RPMI7951 (cell line): Measurements from ENCODE around the gene TXN. TPM values are rescaled to one million over a fixed set of nuclear protein-coding genes. Genes with fewer than 3 reads are reported as not detected.
A peak's percentile ranks its signal among the peaks of the same experiment; 100 is the strongest.
"Not testable (repeated sequence)": the region's sequence is repeated elsewhere in the genome, so short reads cannot be mapped to it uniquely, and the experiment has no call there.

Experiments
- DNase-seq: peaks from one replicate; pipeline ENCODE4 v3.0.0-alpha.2; 2012; ENCODE audit warnings: low read depth
- total RNA-seq: library from RNA; depleted of rRNA; stranded (reverse); fragments of >200 nt; shearing (Covaris generic); gene quantifications from 2 replicates; pipeline ENCODE4 v1.2.3, GENCODE V29; 2014

The TXN gene
- total RNA-seq, 1 experiment from 2014 or later = 1,094 TPM

GRCh38 chr9:110257097-110257841, 962 bp upstream of the TXN start:
- DNase-seq = no peak

GRCh38 chr9:110255463-110256379, 586 bp downstream of the TXN start:
- DNase-seq = peak; percentile 87

GRCh38 chr9:110255034-110255462, 1.3 kb downstream of the TXN start:
- DNase-seq = no peak

- DNase-seq = no peak
These were observed 1.8 kb downstream of the TXN start for GRCh38 chr9:110254500-110254899.

- DNase-seq = peak; percentile 43
These were observed 3.7 kb downstream of the TXN start for GRCh38 chr9:110252509-110253139.

- not testable (repeated sequence) for DNase-seq
These were observed 4.5 kb downstream of the TXN start for GRCh38 chr9:110251770-110252169.

- DNase-seq = no peak
These were observed 5.1 kb downstream of the TXN start for GRCh38 chr9:110251212-110251611.

- no peak for DNase-seq
These were observed 6.7 kb downstream of the TXN start for GRCh38 chr9:110249603-110250002.

- DNase-seq = no peak
These were observed 7.9 kb downstream of the TXN start for GRCh38 chr9:110248361-110248760.

- no peak for DNase-seq
These were observed 10.1 kb downstream of the TXN start for GRCh38 chr9:110246214-110246613.

GRCh38 chr9:110244616-110245015, 11.7 kb downstream of the TXN start:
- DNase-seq = no peak

GRCh38 chr9:110241858-110242321, 14.4 kb downstream of the TXN start:
- DNase-seq = no peak

GRCh38 chr9:110241260-110241857, 14.9 kb downstream of the TXN start:
- DNase-seq = no peak

- no peak for DNase-seq
These were observed 16.1 kb downstream of the TXN start for GRCh38 chr9:110240198-110240597.

- DNase-seq = no peak
These were observed 28.0 kb downstream of the TXN start for GRCh38 chr9:110228321-110228720.

- no peak for DNase-seq
These were observed 31.7 kb downstream of the TXN start for GRCh38 chr9:110224583-110224982.

- DNase-seq = no peak
These were observed 35.5 kb downstream of the TXN start for GRCh38 chr9:110220809-110221208.

- peak; percentile 59 for DNase-seq
These were observed 38.6 kb downstream of the TXN start for GRCh38 chr9:110217656-110218099.

GRCh38 chr9:110214586-110215355, 41.5 kb downstream of the TXN start:
- no peak for DNase-seq

- DNase-seq = peak; percentile 49
These were observed 42.2 kb downstream of the TXN start for GRCh38 chr9:110214090-110214489.
